HK-2 (cell line): ENCODE data around the gene MAPK8.
A peak's percentile ranks its signal among the peaks of the same experiment; 100 is the strongest.

Source experiments
- DNase-seq: peaks from one replicate; pipeline ENCODE4 v3.0.0-alpha.2; 2018; ENCODE audit not compliant: unreplicated experiment

Gene MAPK8

DNA sequence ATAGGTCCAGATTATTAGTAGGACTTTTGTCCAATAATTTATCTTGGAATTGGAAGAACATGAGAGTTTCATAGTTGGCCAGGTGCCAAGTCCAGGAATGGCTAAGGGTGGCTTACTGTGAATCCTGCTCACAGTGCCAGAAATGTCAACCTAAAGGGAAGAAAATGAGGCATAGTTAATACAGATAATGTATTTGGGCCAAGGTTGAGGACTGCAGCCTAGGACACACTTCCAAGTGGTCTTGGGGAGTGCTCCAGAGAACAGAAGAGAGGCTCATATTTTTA lies 78.2 kb downstream of the MAPK8 start:
- DNase-seq, result no peak

DNA sequence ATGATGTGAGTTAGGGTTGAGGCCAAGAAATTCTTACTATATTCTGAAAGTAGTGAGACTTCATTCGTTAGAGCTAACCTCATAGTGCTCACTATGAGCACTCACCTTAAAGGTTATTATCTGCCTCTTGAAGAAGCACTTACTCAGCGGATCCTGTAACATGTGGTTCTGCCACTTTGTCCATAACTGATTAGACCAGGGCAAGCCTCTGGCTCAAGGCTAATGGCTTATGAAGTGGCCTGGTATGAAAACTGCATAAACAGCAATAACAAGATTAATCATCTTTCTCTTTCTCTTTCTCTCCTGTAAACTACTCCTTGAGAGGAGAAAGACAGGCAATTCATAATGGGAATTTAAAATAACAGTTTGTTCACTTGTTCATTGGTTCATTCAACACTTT lies 82.8 kb downstream of the MAPK8 start:
- DNase-seq, result no peak

DNA sequence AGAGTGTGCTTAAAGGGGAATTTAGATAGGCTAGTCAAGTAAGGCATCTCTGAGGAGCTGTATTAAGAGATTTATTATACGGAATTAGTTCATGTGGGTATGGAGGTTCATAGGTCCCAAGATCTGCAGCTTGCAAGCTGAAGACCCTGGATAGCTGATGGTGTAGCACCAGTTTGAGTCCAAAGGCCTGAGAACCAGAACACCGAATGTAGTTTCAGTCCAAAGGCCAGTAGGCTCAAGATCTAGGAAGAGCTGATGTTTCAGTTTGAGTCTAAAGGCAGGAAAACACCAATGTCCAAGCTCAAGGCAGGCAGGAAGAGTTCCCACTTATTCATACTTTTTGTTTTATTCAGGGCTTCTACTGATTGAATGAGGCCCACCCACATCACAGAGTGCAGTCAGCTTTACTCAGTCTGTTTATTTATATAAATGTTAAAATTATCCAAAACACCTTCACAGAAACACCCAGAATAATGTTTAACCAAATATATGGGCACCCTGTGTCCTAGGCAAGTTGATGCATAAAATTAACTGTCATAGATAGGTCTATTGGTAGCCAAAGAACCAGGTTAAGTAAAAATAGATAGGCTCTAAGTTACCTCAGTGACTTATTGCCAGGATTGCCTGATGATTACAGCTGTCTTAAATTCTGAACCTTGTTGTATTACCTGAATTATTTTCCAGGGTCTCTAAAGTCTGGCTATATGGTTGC lies 83.5 kb downstream of the MAPK8 start:
- no peak for DNase-seq

DNA sequence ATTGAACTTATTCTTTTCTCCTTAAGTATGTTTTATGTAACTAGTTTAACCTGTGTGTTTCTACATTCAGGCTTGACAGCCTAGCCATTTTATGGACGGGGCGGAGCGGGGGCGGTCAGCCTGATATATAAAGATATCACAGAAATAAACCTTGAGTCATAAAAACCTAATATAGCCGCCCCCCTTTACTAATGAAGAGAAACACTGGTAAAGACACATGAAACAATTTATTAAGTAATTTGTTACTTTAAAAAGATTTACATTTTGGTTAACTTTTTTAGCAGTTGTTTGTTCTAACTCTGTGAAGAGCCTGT lies 84.0 kb downstream of the MAPK8 start:
- no peak for DNase-seq

DNA sequence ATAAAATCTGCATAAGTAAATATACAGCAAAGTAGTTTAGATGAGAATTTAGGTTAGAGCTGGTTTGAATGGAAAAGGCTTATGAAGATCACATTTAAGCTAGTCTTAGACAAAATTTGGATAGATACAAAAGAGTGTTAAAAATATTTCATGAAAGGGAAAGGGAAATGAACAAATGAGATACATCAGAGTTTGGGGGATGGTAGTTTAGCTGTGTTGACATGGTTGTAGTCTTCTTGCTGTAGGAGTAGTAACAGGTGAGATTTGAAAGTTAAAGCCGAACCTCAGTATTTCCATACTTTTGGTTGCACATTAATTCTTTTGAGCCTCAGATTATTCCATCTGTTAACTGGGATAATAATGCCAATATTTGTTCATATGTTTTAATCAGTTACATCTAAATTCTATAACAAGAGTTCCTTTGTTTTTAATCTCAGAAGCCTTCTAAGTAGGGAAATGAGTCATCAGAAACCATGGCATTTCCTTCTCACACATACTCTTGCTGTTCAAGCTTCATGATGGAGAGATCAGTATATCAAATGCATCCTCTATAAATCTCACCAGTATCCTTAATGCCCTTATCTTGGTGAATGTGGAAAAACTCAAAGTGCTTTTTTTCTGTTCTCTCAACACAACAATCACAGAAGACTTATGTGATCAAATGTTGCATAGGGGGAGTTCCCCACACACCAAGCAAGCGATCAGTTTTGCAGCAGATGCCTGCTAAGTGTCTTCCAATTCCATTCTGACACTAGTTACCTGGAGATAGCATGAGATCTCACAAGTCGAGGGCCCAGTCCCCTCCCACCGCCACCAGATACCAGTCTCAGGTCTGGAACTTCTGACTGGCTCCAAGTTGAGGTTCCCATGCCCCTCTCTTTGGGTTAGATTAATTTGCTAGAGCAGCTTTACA lies 84.7 kb downstream of the MAPK8 start:
- DNase-seq, result no peak

DNA sequence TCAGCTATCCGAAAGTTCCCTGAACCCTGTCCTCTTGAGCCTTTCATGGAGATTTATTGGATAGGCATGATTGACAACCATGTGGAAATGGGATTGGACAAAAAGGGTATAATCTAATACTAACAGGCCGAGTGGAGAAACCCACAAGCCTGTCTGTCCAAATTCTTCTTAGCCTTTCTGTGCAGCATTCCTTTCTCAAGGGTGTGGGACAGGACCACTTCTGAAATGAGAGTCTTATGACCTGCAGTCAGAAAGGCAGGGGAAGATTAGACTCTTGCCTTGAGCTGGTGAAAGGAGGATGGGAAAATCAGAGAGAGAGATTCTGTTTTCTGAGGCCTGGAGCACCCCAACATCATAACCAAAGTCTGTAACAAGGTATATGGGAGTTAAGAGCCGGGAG lies 85.5 kb downstream of the MAPK8 start:
- DNase-seq, result no peak

DNA sequence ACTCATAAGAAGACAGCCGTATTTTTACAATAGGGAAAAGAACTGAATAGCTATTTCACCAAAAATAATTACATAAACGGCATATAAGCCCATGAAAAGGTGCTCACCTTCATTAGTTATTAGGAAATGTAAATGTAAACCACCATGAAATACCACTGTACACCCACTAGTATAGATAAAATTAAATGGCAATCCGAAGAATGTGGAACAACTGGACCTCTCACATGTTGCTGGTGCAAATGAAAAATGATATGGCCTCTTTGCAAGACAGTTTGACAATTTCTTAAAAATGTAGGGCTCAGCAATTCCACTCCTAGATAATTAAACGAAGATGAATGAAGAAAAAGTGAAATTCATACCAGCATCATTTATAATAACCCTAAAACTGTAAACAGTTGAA lies 91.8 kb downstream of the MAPK8 start:
- no peak for DNase-seq

DNA sequence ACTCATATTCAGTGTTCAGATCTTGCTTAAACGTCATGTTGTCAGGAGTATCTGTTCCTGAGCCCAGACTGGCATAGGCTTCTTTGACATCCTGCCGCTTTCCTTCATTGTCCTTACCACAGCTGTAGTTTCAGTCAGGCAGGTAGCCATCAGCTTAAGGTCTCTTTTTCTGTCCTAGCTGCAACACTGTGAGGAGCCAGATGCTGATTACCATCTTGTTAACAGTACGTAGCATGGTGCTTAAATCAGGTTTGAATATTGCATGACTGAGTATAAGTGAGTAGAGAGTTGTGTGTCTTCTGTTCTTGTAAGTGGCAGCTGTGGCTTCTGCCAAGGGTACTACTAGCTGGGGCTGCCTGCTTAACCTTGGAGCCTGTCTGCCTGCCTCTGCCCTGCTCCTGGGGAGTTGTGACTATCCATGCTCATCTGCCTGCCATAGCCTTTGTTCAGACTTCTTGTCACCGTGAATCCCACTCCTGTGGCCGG lies 92.6 kb downstream of the MAPK8 start:
- DNase-seq, result no peak

DNA sequence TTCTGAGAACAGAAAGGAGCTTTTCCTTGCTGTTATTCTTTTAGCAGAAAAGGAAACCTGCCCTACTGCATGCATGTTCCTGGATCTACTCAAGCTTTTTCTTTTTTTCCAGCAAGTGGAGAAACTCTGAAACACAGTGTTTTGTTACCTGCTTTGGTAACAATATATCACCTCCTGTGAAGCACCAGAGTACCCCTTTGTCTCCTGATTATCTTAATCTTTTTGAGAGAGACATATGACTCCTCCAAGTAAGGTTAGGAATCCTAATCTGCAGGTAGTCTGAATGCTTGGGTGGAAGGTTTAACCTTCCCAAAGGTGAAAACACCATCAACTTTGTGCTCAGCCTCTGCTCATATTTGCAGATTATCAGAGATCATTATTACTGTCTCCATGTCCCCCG lies 93.1 kb downstream of the MAPK8 start:
- DNase-seq, result no peak

DNA sequence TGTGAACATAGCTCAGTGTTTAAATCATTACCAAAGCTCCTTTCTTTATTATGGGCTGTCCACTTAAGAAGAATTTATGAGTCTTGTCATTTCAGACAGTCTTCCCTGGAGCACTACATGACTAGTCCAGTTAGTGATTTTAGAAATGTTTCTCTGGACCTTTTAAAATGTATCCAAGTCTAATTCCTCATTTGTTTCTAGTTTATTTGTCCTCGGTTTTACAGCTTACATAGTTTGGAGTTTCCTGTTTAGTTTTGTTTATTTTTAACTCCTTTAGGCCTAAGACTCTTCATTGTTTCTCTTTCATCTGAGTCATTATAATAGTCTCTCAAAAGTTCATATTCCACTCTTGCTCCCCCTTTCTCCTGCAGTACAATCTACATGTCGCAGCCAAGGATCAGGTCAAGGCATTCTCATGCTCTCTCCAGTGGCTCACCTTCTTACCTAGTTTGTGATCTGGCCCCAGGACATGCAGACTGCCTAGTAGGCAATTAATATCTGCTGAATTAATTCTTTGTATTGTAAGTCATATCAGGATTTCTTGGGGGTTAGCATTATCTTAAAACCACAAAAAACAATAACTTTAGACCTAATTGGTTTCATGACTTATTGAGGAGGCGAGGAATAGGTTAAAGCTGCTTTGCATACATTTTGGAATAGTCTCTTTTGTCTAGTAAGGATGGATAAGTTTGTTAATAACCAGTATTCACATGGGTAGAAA lies 93.8 kb downstream of the MAPK8 start:
- DNase-seq, result no peak

DNA sequence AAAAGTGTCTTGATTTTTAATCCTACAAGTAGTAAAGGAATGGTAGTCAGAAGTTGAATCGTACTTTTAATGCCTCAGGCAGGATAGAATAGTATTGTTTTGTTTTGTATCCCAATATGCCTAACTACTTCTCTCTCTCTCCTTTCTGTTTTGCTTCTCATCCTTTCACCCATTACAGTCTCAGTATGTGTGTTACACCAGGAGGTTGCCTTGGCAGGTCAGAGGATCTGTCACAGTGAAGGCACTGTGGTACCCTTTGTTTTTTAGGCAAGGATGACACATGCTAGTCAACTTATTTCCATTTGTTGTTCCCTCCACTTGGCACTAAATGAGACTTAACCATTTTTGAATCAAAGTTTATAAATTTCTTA lies 94.4 kb downstream of the MAPK8 start:
- no peak for DNase-seq

DNA sequence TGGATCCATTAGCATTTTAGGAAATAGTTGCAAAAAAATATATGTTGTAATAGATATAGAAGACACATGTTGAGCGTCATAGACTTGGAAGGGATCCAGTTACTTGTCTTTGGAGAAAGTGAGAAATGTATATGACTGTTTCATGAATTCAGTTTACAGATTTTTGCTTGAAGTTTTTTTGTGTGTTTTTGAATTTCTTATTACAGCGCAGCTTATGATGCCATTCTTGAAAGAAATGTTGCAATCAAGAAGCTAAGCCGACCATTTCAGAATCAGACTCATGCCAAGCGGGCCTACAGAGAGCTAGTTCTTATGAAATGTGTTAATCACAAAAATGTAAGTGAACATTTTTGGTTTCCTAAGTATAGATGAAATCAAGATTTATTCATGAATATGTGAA lies 98.2 kb downstream of the MAPK8 start:
- no peak for DNase-seq

DNA sequence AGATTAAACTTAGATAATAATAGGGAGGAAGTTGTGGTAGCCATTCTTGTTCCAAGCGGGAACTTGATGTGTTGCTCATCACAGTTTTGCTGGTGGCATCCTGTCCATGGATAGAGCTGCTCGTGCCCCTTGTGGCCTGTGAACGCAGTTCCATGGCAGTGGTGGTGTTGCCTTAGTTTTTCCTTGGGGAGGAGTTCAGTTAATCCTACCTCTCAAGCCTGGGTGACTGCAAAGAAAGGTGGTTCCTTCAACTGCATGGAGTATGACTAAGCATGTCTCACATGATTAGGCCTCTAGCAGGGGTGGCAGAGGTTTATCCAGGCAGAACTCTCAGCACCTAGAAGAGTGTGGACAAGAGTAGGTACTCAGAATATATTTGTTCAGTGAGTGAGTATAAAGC lies 99.7 kb downstream of the MAPK8 start:
- peak; percentile 86 for DNase-seq

DNA sequence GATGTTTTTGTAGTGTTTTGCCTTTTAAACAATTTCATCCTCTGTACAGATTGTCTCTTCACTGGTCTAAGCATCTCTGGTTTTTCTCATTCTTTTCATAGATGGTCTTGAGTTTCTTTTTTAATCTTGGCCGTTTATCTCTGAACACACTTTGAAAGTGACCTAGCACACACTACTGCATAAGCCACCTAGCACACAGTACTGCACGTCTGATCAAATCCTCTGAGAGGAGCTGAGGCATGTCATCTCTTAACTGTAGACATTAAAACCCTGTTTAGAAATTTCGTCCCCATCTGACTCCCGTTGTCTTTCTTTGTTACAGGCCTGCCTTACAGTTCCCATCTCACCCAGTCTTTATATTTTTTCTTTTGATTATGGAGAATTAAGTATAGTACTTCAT lies 100.2 kb downstream of the MAPK8 start:
- no peak for DNase-seq

DNA sequence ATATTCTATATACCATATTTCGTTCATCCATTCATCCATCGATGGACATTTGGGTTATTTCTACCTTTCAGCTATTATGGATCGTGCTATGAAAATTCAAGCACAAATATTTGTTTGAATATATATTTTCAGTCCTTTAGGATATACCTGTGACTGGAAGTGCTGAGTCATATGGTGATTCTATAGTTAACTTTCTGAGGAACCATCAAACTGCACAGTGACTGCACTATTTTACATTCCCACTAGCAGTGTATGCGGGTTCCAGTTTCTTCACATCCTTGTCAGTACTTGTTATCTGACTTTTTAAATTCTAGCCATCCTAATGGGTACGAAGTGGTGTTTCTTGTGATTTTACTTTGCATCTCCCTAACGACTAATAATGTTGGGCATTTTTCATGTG lies 104.0 kb downstream of the MAPK8 start:
- DNase-seq, result no peak

DNA sequence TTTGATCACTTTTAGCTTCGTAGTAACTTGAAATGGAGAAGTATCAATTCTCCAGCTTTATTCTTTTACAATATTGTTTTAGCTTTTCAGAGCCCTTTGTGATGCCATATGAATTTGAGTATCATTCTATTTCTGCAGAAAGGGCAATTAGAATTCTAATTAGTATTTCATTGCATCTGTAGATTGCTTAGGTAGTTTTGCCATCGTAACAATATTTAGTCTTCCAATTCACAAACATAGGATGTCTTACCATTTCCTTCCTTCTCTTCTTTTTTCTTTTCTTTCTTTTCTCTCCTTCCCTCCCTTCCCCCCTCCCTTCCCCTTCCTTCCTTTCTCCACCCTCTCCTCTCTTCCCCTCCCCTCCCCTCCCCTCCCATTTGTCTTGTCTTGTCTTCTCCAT lies 105.0 kb downstream of the MAPK8 start:
- DNase-seq, result no peak

DNA sequence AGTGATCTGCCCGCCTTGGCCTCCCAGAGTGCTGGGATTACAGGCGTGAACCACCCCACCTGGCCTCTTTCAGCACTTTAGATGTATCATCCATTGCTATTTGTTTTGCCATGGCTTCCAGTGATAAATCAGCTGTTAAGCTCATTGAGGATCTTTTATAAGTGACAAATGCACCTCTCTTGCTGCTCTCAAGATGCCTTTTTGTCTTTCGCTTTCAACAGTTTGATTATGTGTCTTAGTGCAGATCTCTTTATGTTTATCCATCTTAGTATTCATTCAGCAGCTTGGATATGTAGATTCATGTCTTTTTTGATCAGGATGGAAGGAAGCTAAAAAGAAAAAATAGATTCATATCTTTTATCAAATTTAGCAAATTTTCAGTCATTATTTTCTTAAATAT lies 105.6 kb downstream of the MAPK8 start:
- DNase-seq, result no peak

DNA sequence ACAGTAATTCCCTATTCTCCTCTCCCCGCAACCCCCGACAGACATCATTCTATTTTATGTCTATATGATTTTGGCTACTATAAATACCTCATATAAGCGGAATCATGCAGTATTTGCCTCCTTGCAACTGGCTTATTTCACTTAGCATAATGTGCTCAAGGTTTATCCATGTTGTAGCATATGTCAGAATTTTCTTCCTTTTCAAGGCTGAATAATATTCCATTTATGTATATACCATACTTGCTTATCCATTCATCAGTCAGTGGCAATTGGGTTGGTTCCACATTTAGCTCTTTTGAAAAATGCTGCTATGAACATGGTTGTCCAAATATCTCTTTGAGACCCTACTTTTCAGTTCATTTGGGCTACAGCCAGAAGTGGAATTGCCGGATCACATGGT lies 106.5 kb downstream of the MAPK8 start:
- no peak for DNase-seq

DNA sequence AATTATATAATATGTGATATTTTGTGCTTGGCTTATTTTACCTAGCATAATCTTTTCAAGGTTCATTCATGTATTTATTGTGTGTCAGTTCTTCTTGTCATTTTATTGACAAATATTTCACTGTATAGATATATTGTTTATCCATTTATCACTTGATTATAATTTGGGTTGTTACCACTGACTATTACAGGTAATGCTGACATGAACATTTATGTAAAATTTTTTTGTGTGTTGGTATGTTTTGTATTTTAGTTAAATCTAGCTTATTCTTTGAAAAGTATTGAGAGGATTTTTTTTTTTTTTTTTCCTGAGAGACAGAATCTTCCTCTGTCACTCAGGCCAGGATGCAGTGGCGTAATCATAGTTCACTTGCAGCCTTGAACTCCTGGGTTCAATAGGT lies 107.7 kb downstream of the MAPK8 start:
- no peak for DNase-seq

DNA sequence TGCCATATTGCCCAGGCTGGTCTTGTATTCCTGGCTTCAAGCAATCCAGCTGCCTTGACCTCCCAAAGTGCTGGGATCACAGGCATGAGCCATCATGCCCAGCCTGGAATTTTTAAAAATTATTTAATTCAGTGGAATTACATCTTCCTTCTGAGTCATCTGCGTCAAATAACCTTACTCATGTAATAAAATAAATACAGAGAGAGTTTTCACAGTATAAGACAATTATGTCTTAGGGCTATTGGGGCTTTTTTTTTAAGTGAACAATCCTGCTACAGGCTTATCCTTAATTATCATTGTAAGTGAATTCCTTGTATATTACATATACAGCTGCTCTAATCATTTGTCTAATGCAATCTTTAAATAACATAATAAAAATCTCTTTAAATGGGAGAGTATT lies 108.3 kb downstream of the MAPK8 start:
- DNase-seq, result no peak

DNA sequence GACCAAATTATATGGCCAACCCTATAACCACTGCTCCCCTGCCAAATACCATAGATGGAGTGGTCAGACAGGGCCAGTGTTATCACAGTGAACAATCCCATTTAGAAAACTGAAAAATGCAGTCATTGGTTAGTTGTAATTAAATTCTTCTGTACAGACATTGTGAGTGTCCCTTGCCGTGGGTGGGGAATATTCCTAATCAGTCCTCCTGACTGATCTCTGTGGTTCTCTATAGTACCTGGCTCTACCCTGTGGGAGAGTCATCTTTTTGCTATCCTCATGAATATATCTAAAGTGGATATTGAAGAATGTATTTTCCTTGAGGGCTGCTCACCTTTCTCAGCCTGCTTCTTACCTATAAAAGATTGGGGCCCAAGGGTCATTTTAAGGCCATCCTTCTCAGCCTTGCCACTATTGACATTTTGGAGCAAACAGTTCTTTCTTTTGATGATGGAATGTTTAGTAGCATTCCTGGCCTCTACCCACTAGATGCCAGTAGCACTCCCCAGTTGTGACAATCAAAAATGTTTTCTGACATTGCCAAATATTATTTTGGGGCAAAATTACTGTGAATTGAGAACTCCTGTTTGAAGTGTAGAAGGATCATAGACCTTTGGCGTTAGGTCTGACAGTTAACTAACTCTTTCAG lies 110.2 kb downstream of the MAPK8 start:
- no peak for DNase-seq

DNA sequence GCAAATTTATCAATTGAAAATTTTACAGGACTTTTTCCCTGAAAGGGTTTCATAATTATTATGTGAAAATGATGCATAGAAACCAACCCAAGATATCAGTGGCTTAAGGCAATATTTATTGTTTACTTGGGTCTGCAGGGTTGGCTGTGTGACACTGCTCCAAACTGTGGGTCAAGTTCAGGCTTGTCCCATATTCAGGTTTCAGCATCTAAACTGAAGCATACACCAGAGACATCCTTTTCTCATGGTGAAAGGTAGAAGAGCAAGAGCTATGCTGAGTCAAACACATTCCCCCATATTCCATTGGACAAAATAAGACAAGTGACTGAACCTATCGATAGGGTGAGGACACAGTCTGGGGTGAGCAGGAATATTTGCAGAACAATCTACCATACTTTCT lies 110.9 kb downstream of the MAPK8 start:
- no peak for DNase-seq
